MV-4-11 (cell line): ENCODE results near the gene PLPP3.

Experiments used
- DNase-seq: peaks from one replicate; lab custom pipeline; 2025; lab: John Stamatoyannopoulos, UW

The PLPP3 gene

DNA sequence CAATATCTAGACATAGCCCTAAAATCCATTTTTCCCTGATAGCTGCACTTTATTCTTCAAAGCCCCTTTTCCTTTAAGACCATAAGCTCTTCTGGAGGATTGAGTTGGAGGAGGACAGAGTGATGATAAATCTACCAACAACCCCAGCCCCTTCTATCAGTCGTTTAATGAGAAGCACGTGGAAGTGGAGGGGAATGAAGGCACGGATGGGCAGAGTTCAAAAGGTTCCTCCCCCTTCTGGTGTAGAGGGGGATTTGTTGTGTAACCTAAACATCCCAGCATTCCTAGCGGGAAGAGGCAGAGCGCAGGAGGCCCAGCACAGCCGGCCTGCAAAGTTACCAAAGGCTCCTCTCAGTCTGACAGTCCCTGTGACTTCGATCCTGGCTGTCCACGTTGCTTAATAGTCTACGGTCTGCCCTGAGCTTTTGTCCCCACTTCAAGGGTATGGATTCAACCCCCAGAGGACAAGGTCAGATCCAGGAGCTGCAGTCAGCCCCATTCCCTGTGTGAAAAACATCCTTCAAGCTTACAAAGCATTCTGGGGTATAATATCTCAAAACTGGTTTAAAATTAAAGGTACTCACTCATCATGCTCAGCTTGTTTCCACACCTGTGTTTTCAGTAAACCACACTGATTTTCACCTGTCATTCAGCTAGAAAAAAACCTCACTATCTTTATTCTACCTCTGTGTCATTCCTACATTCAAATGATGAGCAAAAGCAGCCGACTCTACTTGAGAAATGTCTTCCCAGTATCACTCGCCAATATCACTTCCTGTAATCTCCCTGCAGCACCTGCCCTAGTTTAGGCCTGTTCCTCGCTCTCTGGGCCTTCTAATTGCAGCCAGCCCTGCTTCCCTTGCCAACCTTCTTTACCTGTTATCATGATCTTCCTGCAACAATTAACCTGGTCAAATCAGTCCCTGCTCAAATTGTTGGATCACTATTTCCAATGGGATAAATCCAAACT, 117.9 kb downstream of the PLPP3 start:
- DNase-seq, result no peak

DNA sequence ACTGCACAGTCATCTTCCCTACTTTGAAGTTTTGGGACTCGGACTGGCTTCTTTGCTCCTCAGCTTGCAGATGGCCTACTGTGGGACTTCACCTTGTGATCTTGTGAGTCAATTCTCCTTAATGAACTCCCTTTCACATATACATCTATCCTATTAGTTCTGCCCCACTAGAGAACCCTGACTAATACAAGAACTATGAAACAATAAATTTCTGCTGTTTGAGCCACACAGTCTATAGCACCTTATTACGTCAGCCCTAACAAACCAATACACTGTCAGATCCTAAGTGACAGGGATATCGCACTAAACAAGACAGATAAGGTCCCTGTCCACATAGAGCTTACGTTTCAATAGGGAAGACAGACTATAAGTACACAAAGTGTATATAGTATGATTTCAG, 120.1 kb downstream of the PLPP3 start:
- no peak for DNase-seq

DNA sequence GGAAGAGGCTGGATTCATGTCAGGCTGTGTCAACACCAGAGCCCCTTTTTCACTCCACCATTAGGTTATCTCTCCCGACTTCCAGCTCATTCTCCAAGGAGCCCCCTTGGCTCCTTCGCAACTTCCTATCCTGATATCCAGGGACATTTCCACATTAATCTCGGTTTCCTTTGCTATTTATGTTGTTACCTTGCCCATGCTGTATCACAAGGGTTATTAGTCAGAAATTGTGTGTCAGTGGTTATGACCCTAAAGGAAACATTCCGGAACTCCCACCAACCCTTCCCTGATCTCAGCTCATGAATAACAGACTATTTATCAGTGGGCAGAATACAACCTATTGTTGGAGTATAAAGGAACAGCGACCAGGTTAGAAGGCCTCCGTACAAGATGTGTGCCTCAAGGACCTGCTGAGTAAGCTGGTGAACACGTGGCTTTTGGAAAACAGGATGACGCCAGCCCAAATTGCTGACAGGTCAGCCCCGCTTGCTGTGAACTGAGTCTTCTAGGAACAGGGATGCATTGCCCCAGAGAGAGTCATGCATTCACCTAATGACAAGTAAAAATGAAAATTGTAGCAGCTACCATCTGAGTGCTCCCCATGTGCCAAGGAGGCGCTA, 121.5 kb downstream of the PLPP3 start:
- DNase-seq, result no peak

- DNase-seq, result no peak
Observed at GRCh38 chr1:56456435-56457101, 122.8 kb downstream of the PLPP3 start.

GRCh38 chr1:56453417-56454078, 125.8 kb downstream of the PLPP3 start:
- no peak for DNase-seq

DNA sequence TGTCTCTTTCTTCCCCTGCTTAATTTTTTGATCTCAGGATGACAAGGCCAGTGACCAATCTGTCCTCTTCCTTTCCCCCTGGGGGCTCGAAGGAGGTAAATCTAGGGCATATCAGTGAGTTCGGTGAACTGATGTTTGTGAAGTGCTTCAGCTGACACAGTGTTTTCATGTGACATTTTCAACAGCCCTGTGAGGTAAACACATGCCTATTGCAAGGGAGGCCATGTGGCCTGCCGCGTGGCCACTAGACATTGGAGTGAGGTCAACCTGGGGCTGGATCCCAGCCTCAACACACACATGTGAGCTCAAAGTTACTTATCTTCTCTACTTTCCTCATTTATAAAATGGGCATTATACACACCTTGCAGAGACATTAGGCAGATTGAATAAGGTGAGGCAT, 126.3 kb downstream of the PLPP3 start:
- no peak for DNase-seq

- DNase-seq, result no peak
Observed at GRCh38 chr1:56452027-56453011, 127.0 kb downstream of the PLPP3 start.

- no peak for DNase-seq
Observed at GRCh38 chr1:56451491-56451890, 127.9 kb downstream of the PLPP3 start.

GRCh38 chr1:56450004-56450666, 129.2 kb downstream of the PLPP3 start:
- no peak for DNase-seq

GRCh38 chr1:56448529-56449300, 130.6 kb downstream of the PLPP3 start:
- no peak for DNase-seq

- no peak for DNase-seq
Observed at GRCh38 chr1:56447823-56448222, 131.5 kb downstream of the PLPP3 start.

- DNase-seq, result no peak
Observed at GRCh38 chr1:56446531-56447098, 132.7 kb downstream of the PLPP3 start.

- no peak for DNase-seq
Observed at GRCh38 chr1:56444960-56445646, 134.3 kb downstream of the PLPP3 start.
